ENCODE measurements around the gene ZFAND3.

Gene ZFAND3, protein sequence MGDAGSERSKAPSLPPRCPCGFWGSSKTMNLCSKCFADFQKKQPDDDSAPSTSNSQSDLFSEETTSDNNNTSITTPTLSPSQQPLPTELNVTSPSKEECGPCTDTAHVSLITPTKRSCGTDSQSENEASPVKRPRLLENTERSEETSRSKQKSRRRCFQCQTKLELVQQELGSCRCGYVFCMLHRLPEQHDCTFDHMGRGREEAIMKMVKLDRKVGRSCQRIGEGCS

DNA sequence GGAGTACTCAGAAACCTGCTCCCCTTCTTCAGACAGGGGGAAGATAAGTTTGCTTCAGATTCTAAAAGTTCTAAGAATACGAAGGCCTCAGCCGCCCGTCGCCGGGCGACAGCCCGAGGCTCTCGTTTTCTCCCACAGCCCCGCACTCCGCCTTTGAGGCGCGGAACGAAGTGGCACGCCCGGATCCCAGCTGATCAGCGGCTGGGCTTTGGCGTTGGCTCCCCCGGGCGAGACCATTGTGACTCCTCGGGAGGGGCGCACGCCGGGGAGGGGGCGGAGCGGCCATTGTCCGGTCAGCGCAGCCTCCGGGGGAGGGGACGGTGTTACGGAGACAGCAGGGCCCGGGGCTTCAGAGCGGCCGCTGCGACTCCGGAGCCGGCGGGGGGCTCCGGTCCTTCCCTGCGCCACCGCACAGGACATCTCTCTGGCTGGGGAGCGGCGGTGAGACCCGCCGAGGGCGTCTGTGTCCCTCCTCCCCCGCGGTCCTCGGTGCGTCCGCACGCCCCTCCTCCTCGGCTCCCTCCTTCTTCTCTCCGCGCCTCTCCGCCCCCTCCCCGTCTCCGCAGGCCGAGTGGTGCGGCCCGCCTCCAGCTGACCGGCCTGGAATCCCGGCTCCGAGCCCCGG lies at the start of gene ZFAND3:
ZFAND3 (plus strand) TSS at position 551 of the 625 bp plus-strand sequence. CDS start 219 bp downstream, outside the sequence.
- peak; percentile 96 for DNase-seq (ENCODE audit: low spot score)

DNA sequence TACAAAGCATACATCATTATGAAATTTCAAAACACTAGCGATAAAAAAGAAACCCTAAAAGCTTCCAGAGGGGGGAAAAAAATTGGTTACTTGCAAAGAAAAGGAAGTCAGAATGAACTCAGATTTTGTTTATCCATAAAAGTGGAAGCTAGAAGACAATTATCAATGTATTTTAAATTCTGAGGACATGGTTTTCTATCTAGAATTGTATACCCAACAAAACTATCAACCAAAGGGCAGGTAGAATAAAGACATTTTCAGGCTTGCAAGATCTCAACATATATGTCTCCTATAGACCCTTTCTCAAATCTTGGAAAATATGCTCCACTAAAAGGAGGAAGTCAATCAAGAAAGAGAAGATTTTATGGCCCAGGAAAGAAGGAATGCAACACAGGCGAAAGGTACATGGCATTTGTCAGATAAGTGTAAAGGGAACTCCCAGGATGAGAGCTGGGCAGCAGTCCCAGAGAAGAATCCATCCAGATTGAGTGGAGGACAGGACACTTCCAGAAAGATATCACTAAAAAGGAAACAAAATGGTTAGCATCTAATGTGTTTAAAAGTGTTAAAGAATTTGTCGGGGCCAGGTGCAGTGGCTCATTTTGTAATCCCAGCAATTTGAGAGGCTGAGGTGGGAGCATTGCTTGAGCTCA lies 45.4 kb upstream of the ZFAND3 start:
- DNase-seq (ENCODE audit: low spot score), result no peak

DNA sequence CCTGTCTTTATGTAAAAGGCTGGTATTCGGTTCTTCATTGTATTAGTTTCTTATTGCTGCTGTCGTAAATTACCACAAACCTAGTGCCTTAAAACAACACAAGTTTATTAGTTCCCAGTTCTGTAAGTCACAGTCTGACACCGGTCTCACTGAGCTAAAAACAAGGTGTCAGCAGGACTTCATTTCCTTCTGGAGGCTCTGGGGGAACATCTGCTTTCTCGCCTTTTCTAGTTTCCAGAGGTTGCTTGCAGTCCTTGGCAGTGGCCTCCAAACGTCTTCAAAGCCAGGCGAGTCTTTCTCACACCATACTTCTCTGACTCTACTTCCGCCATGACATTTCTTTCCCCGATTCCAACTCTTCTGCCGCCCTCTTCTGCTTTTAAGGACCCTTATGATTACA lies 43.0 kb upstream of the ZFAND3 start:
- no peak for DNase-seq (ENCODE audit: low spot score)

GRCh38 chr6:37777272-37777834 lies 42.2 kb upstream of the ZFAND3 start:
- DNase-seq (ENCODE audit: low spot score), result no peak

DNA sequence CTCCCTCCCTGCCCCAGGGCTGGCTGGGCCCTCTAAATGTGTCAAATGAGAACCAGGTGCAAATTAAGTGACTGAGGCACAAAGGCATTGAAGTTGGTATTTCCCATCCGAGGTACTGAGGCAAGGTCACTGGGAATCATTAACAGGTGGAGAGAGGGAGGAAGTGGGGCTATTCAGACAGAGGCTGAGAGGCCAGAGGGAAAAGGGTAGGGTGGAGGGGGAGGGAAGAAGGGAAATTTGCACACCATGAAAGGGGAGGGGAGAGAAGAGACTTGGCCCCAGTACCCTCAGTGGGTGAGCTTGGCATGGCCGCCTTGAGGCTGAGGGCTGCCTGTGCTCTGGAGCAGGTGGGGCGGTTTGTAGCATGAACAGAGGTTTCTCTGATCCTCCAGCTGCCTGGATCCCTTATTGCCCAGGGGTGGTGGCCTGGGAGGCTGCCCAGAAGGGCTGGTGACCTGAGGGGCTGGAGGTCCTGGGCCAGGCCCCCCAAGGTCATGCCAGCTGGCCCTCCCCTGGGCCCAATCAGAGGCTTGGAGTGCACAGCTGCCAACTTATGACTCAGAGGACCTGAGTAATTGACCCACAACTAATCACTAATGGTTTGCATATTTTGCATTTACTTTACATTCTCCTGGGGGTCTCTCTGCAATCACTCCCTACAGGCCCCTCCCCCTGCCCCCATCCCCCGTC lies 40.3 kb upstream of the ZFAND3 start:
- no peak for DNase-seq (ENCODE audit: low spot score)

GRCh38 chr6:37779902-37780628 lies 39.5 kb upstream of the ZFAND3 start:
- no peak for DNase-seq (ENCODE audit: low spot score)

GRCh38 chr6:37781788-37782187 lies 37.7 kb upstream of the ZFAND3 start:
- no peak for DNase-seq (ENCODE audit: low spot score)

- DNase-seq (ENCODE audit: low spot score), result no peak
Measured at GRCh38 chr6:37783025-37783855, 36.3 kb upstream of the ZFAND3 start.

GRCh38 chr6:37783856-37784584 lies 35.5 kb upstream of the ZFAND3 start:
- DNase-seq (ENCODE audit: low spot score), result no peak

DNA sequence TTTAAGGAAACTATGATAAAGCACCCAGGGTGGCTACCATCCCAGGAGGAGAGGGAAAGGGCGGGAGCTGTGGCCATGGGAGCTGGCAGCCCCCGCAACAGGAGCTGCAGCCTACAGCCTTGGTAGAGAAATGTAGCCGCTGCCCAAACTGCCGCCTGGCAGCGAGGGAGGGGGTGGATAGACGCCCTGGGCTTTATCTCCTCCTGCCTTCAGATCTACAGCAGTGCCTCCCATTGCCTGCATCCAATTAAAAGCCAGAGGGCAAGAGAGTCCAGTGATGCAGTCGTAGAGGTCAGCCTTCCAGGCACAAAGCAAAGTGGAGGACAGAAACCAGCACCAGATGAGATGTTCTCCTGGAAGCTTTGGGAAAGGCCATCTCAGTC lies 35.0 kb upstream of the ZFAND3 start:
- DNase-seq (ENCODE audit: low spot score), result no peak

DNA sequence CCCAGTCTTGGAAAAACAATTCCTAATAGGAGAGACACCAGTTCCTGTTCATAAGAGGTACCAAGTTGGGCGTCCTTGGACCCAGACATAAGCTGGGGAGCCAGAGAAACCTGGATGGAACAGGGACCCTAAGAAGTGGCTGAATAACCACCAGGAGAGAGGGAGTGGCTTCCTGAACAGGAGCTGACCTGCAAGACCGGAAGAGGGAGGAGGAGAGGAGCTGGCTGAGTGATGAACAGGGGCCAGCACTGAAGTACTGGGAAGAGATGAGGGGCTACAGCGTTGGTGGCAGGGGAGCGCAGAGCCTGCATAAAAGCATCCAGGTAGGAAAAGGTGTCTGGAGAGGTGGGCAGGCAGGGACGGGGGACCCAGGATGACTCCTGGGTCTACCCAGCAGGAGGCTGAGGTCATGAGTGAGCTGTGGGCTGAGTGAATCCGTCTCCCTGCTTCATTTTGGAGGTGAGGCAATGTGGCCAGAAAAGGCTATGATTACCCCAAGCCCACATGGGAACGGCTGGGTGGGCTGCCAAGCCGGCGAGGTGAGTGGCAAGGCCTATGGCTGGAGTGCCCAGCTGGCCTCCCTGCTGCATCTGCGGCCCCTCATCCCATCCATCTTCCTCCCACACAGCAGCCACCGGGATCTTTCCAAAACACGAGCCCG lies 34.4 kb upstream of the ZFAND3 start:
- no peak for DNase-seq (ENCODE audit: low spot score)

- no peak for DNase-seq (ENCODE audit: low spot score)
Measured at GRCh38 chr6:37785663-37786270, 33.8 kb upstream of the ZFAND3 start.

GRCh38 chr6:37787216-37787615 lies 32.3 kb upstream of the ZFAND3 start:
- no peak for DNase-seq (ENCODE audit: low spot score)

- DNase-seq (ENCODE audit: low spot score), result no peak
Measured at GRCh38 chr6:37788259-37788658, 31.3 kb upstream of the ZFAND3 start.

GRCh38 chr6:37791156-37791919 lies 28.2 kb upstream of the ZFAND3 start:
- peak; percentile 94 for DNase-seq (ENCODE audit: low spot score)

GRCh38 chr6:37792457-37793033 lies 27.0 kb upstream of the ZFAND3 start:
- no peak for DNase-seq (ENCODE audit: low spot score)

DNA sequence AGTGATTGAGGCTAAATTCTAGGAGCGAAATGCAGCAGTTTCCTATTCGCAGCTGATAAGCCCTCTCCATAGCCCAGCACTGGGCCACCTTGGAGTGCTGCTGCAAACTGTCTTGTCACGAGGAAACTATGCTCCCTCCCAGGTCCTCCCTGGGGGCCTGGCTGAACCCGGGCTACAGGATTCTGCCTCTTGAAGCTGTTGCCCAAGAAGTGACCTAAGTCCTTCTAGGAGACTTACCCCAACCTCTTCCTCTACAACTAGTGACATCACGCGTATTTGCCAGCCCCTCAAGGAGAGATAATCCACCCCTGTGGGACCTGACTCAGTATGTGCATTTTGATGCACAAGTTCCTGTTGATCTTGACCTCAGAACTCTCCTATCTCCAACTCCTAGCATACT lies 26.5 kb upstream of the ZFAND3 start:
- no peak for DNase-seq (ENCODE audit: low spot score)

GRCh38 chr6:37794825-37795224 lies 24.7 kb upstream of the ZFAND3 start:
- no peak for DNase-seq (ENCODE audit: low spot score)
